ENCODE results near the gene PHACTR3.

DNA sequence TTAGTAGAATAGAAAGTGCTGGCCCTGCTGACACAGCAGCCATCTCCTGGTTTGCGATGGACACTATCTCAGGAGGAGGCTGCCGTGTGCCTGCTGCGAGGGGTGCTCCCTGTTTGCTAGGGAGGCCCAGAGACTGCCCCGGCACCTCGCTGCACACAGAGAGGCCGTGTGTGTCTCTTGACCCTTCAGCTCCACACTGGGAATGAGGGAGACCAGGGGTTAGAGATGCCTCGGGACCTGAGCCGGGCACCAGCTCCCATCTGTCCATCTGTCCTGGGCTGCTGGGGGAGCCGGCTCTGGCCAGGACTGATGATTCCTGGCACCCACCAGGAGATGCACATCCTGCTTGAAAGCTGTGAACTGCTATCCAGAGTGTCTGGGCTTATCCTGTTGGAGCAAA, 18.2 kb downstream of the PHACTR3 start:
- TF ChIP-seq EP300 (IDR thresholded peaks at IDR 0.05) (no peak), POLR2A (IDR thresholded peaks at IDR 0.05) (no peak)
- TF ChIP-seq, protein P1, sequence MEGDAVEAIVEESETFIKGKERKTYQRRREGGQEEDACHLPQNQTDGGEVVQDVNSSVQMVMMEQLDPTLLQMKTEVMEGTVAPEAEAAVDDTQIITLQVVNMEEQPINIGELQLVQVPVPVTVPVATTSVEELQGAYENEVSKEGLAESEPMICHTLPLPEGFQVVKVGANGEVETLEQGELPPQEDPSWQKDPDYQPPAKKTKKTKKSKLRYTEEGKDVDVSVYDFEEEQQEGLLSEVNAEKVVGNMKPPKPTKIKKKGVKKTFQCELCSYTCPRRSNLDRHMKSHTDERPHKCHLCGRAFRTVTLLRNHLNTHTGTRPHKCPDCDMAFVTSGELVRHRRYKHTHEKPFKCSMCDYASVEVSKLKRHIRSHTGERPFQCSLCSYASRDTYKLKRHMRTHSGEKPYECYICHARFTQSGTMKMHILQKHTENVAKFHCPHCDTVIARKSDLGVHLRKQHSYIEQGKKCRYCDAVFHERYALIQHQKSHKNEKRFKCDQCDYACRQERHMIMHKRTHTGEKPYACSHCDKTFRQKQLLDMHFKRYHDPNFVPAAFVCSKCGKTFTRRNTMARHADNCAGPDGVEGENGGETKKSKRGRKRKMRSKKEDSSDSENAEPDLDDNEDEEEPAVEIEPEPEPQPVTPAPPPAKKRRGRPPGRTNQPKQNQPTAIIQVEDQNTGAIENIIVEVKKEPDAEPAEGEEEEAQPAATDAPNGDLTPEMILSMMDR (IDR thresholded peaks at IDR 0.05) = no peak

Measured in tibial nerve (tissue), 4 donors.